ENCODE results near the gene TMED7.
A peak's percentile ranks its signal among the peaks of the same experiment; 100 is the strongest.
"Not testable (repeated sequence)": the region's sequence is repeated elsewhere in the genome, so short reads cannot be mapped to it uniquely, and the experiment has no call there.

Gene TMED7

DNA sequence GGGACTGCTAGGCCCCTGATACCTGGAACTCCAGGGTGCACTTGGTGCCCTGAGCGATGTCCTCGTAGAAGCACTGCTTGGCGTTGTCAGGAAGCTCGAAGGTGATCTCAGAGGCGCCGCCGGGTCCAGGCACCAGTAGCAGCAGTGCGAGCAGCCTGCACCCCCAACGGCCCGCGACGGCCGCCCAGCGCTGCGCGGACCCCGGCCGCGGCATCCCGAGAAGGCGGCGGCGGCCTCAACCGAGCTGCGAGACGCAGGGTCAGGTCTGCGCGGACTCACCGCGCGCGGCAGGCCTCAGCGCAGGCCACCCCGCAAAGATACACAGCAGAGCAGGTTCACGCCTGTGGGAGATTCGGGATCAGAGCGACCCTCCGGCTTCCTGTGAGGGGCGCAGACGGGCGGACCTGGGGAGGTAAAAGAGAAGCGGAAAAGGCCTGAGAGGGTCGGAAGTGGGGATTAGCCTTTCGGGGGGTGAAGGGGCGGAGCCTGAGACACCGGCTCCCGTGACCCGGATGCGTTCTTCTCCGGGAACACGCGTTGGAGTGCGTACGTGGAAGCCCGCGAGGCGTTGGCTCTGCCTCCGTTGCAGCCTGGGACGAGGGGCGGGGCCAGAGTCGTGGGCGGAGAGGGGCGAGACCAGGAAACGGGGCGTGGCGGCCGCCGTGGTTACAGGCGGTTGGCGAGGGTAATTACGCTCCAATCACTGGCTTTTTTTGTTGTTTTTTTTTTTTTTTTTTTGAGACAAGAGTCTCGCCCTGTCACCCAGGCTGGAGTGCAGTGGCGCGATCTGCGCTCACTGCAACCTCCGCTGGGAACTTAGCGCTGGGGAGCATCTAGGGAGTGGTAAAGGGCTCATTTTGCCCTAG, at the start of gene TMED7:
Gene TMED7 (minus strand): TSS at position 458 of the 866 bp plus-strand sequence. CDS start 244 bp downstream, at position 214.
- peak; percentile 100 for DNase-seq (ENCODE audit: low read depth in 2 of 3, low spot score in 1 of 3)

DNA sequence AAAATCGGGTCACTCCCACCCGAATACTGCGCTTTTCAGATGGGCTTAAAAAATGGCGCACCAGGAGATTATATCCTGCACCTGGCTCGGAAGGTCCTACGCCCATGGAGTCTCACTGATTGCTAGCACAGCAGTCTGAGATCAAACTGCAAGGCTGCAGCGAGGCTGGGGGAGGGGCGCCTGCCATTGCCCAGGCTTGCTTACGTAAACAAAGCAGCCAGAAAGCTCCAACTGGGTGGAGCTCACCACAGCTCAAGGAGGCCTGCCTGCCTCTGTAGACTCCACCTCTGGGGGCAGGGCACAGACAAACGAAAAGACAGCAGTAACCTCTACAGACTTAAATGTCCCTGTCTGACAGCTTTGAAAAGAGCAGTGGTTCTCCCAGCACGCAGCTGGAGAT, 48.9 kb upstream of the TMED7 start:
- not testable (repeated sequence) for DNase-seq (ENCODE audit: low read depth in 2 of 3, low spot score in 1 of 3)

GRCh38 chr5:115673596-115673995, 47.8 kb upstream of the TMED7 start:
- DNase-seq (ENCODE audit: low read depth in 2 of 3, low spot score in 1 of 3): no peak

DNA sequence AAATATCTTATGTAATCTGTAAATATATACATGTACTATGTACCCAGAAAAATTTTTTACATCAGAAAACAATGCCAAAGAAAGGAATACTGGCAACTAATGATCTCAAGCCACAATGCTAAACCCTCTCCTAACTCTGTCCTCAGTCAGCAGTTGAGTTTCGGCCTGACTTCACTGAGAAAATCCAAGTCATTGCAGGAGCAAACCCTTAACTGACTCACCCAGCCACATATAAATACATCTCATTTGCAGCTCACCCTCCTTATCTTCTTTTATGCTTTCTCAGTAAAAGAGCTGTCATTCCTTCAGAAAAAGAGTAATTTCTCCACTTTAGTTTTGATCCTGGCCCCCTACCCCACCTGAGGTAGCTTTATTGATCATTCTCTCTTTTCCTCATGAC, 46.1 kb upstream of the TMED7 start:
- DNase-seq (ENCODE audit: low read depth in 2 of 3, low spot score in 1 of 3): no peak

GRCh38 chr5:115666023-115666422, 40.2 kb upstream of the TMED7 start:
- DNase-seq (ENCODE audit: low read depth in 2 of 3, low spot score in 1 of 3): no peak

- no peak for DNase-seq (ENCODE audit: low read depth in 2 of 3, low spot score in 1 of 3)
Measured at GRCh38 chr5:115661563-115661962, 35.7 kb upstream of the TMED7 start.

DNA sequence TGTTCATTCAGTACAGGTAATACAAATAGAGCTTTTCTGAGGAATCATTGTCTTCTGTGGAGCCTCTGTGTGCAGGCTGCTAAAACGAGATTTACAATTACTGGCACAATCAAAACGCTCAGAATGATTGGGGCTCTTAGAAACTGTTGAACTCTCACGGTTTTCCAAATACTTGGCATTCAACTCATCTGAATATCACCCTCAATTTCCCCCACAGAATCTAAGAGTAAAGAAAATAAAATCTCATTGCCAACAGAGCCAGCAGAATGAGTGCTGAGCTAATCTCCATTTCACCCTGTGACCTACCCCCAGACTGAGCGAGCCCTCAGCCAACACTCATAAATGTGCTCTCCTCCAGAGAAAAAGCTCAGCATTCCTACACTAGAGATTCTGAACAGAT, 35.3 kb upstream of the TMED7 start:
- no peak for DNase-seq (ENCODE audit: low read depth in 2 of 3, low spot score in 1 of 3)

DNA sequence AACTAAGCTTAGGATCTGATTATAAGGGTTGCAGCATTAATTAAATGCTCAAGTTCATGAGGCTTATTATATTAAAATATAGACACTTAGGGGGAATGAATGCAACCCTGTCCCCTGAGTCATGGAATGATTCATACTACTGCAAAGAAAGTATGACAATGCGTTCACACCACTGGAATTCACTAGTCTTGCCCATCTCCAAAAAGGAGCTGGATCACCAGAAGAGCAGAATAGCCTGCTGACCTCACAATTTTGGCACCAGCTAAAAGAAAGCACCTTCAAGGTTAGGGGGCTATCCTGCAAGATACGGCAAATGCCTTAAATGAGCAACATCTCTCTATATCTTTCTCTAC, 32.0 kb upstream of the TMED7 start:
- no peak for DNase-seq (ENCODE audit: low read depth in 2 of 3, low spot score in 1 of 3)

DNA sequence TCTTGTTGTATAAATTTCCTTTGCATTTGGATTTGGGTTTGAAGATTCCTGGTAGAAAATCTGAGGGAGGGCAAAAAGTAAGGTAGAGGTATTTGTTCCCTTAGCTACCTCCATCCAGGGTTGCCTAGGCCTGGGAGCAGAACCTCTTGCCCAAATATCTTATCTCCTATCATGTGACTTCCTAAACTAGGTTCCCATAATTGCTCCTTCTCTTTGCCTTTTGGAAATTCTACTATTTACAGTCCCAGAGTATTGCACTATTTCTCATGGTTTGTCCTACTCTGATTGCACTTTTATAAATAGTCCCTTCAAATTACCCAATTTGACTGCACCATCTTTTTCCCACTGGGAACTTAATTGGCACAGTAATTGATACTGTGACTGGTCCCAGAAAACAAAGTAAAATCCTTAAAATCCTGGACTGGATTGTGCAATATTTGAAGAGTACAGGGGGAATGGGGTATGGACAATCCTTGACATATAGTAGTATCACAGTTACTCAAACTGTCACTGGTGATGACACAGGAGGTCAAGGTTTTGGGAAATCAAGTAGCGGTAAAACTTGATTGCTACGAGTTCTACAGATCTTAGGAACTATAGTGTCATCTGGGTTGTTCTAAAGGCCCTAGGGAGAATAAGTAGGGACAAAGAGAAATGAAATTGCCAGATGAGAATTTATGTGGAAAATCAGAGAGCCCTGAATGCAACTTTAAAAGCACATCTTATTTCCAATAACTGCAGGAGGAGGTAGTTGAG, 31.5 kb upstream of the TMED7 start:
- DNase-seq (ENCODE audit: low read depth in 2 of 3, low spot score in 1 of 3): no peak

GRCh38 chr5:115656404-115656803, 30.6 kb upstream of the TMED7 start:
- no peak for DNase-seq (ENCODE audit: low read depth in 2 of 3, low spot score in 1 of 3)

- no peak for DNase-seq (ENCODE audit: low read depth in 2 of 3, low spot score in 1 of 3)
Measured at GRCh38 chr5:115655994-115656393, 30.2 kb upstream of the TMED7 start.

- DNase-seq (ENCODE audit: low read depth in 2 of 3, low spot score in 1 of 3): no peak
Measured at GRCh38 chr5:115649541-115649940, 23.7 kb upstream of the TMED7 start.

DNA sequence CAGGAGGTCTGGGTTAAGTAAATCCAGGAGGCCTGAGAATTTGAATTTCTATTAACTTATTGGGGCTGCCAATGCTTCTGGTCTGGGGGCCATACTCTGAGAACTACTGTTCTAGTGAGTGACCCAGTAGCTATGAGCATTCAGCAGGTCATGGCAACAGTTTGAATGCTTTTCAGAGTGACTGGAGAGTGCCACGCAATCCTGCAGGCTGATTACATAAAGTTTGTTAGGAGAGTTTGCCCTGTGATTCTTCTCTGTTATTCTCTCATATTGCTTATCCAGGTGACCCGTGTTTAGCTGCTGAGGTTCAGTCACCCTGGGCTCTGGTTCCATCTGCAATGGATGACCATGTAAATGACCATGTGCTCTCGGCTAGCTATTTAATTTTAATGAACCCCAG, 22.2 kb upstream of the TMED7 start:
- DNase-seq (ENCODE audit: low read depth in 2 of 3, low spot score in 1 of 3): no peak

GRCh38 chr5:115645386-115645785, 19.6 kb upstream of the TMED7 start:
- not testable (repeated sequence) for DNase-seq (ENCODE audit: low read depth in 2 of 3, low spot score in 1 of 3)

GRCh38 chr5:115644046-115644445, 18.2 kb upstream of the TMED7 start:
- DNase-seq (ENCODE audit: low read depth in 2 of 3, low spot score in 1 of 3): no peak

DNA sequence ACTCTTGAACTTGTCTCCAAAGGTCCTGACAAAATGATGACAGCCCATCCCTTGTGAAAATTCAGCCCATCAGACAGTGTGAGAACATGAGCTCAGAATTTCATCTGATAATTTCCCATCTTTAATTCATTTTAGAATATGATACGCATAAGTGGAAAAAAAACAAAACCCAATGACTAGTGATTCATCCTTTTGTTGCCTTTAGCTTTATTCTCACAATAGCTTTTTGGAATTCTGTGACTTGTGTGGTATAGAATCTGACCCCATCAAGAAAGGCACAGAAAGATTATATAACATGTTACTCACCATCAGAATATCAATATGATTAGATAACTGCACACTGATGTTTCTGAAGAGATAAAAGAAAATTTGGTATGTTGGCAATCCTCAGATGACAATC, 16.1 kb upstream of the TMED7 start:
- no peak for DNase-seq (ENCODE audit: low read depth in 2 of 3, low spot score in 1 of 3)

DNA sequence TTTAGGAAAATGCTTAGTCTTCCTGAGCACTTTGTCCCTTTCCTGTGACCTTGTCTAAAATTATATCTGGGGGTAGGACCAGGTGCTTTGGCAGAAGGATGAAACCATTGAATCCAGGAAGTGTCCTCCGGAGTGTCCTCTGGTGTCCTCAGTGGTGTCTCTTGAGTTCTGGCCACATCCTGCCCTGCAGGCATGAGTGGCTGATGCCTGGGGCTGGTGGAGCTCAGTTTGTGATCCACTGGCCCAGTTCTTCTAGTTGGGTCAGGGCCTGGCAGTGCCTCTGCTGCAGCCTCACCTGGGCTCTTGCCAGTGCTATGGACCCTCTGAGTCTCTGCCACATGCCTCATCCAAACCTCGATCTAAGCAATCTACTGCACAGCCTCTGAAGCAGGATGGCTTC, 14.4 kb upstream of the TMED7 start:
- DNase-seq (ENCODE audit: low read depth in 2 of 3, low spot score in 1 of 3): no peak

- DNase-seq (ENCODE audit: low read depth in 2 of 3, low spot score in 1 of 3): no peak
Measured at GRCh38 chr5:115639377-115639776, 13.5 kb upstream of the TMED7 start.

- no peak for DNase-seq (ENCODE audit: low read depth in 2 of 3, low spot score in 1 of 3)
Measured at GRCh38 chr5:115637507-115637906, 11.7 kb upstream of the TMED7 start.

DNA sequence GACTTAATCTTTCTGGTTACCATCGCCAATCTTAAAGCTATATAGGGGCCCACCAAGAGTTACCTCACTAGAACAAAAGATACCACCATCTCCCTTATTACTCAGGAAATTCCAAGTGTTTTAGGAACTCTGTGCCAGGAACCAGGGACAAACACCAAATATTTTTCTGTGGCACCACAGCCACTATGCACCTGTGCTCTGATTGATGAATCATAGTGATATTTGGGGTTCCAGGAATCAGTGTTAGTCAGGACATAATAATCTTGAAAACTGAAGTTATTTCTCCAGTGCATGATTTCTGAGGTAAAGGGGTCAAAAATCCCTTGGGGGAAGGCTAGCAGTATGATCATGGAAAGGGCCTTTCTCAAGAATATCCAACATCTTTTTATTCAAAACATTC, 10.2 kb upstream of the TMED7 start:
- DNase-seq (ENCODE audit: low read depth in 2 of 3, low spot score in 1 of 3): no peak

- DNase-seq (ENCODE audit: low read depth in 2 of 3, low spot score in 1 of 3): peak; percentile 66 to 89 (median 80)
Measured at GRCh38 chr5:115634343-115635132, 8.7 kb upstream of the TMED7 start.

DNA sequence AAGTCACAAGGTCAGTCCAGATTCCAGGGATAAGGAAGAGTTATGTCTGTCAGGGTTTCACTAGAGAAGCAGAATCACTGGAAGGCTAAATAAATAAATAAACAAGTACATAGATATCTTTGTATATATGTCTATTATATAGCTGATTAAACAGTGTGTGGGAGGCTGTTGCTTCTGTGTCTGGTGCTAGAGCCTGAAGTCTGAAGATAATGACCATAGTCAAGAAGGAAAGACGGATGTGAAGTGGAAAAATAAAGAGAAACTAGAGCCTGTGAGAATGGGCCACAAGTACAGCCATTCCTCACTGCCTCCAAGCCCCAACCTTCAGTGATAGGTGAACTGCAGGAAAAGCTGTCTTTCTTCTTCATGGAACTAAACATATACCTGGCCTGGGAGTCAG, 4.1 kb upstream of the TMED7 start:
- no peak for DNase-seq (ENCODE audit: low read depth in 2 of 3, low spot score in 1 of 3)
